A549 (cell line): Measurements from ENCODE around the gene CCDC33.

ENCODE experiments used
- CBX8 ChIP-seq: fragments of 200-600 bp; sonication (generic); IDR thresholded peaks from 2 replicates; pipeline ENCODE4 v1.6.1; 2016
- CHD4 ChIP-seq: fragments of 200-600 bp; sonication (generic); IDR thresholded peaks from 2 replicates; pipeline ENCODE4 v1.6.1; 2016; ENCODE audit warnings: antibody characterized with exemption, mild to moderate bottlenecking, borderline replicate concordance
- EHF ChIP-seq: fragments of 250-450 bp; sonication (Bioruptor Pico); IDR thresholded peaks from 2 replicates; pipeline ENCODE4 v1.5.0; 2020; ENCODE audit warnings: mild to moderate bottlenecking
- EP300 ChIP-seq, 2 experiments: fragments of >200 bp; sonication (Bioruptor Twin); formaldehyde crosslinking; IDR thresholded peaks; 2 replicates in 1 of 2; 3 replicates in 1 of 2; pipeline ENCODE4 v1.6.1; 2016 to 2017
- MAFK ChIP-seq: fragments of 450-650 bp; IDR thresholded peaks from 2 replicates; pipeline ENCODE4 v1.6.1; 2014; ENCODE audit not compliant: partially characterized antibody
- POLR2A ChIP-seq: IDR thresholded peaks from 2 replicates; pipeline ENCODE4 v1.6.1; 2012; ENCODE audit warnings: mild to moderate bottlenecking, low read length
- RARB ChIP-seq: fragments of 250-450 bp; sonication (Bioruptor Pico); IDR thresholded peaks from 2 replicates; pipeline ENCODE4 v1.8.0; 2021; ENCODE audit warnings: mild to moderate bottlenecking, moderate library complexity
- ZFP36 ChIP-seq: fragments of 450-650 bp; IDR thresholded peaks from 2 replicates; pipeline ENCODE4 v1.6.1; 2014; ENCODE audit warnings: borderline replicate concordance; ENCODE audit not compliant: partially characterized antibody
- TF ChIP-seq, protein P1 (sequence below): fragments of >200 bp; sonication (Bioruptor Twin); formaldehyde crosslinking; IDR thresholded peaks from 3 replicates; pipeline ENCODE4 v1.5.1; 2016
- TF ChIP-seq, protein P2 (sequence below): fragments of 200-600 bp; sonication (generic); IDR thresholded peaks from 2 replicates; pipeline ENCODE4 v1.6.1; 2016; ENCODE audit warnings: antibody characterized with exemption, mild to moderate bottlenecking, moderate library complexity

DNA sequence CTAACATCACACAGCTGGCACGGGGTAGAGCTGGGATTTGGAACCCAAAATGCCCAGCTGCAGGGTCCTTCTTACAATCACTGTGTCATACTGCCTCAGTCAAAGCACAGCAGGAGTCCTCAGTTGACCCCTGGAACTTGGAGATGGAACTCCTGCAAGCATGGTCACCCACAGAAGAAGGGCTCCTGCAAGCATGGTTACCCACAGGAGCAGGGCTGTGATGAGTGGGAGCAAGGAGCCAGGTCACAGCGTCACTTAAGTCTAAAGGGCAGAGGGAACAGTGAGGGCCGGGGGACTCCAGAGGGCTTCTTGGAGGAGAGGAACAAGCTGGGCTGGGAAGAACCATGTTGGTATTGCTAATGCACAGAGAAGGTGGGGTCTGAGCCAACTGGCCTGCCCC, 24.9 kb downstream of the CCDC33 start:
- no peak for TF ChIP-seq CBX8
- TF ChIP-seq, protein P1, sequence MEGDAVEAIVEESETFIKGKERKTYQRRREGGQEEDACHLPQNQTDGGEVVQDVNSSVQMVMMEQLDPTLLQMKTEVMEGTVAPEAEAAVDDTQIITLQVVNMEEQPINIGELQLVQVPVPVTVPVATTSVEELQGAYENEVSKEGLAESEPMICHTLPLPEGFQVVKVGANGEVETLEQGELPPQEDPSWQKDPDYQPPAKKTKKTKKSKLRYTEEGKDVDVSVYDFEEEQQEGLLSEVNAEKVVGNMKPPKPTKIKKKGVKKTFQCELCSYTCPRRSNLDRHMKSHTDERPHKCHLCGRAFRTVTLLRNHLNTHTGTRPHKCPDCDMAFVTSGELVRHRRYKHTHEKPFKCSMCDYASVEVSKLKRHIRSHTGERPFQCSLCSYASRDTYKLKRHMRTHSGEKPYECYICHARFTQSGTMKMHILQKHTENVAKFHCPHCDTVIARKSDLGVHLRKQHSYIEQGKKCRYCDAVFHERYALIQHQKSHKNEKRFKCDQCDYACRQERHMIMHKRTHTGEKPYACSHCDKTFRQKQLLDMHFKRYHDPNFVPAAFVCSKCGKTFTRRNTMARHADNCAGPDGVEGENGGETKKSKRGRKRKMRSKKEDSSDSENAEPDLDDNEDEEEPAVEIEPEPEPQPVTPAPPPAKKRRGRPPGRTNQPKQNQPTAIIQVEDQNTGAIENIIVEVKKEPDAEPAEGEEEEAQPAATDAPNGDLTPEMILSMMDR: no peak
- no peak for TF ChIP-seq CHD4
- no peak for TF ChIP-seq EHF
- TF ChIP-seq MAFK: no peak
- no peak for TF ChIP-seq POLR2A
- TF ChIP-seq EP300 (IDR thresholded peaks at IDR 0.05): no peak
- no peak for TF ChIP-seq RARB (CRISPR knock-in tag)
- no peak for TF ChIP-seq ZFP36
- TF ChIP-seq, protein P2, sequence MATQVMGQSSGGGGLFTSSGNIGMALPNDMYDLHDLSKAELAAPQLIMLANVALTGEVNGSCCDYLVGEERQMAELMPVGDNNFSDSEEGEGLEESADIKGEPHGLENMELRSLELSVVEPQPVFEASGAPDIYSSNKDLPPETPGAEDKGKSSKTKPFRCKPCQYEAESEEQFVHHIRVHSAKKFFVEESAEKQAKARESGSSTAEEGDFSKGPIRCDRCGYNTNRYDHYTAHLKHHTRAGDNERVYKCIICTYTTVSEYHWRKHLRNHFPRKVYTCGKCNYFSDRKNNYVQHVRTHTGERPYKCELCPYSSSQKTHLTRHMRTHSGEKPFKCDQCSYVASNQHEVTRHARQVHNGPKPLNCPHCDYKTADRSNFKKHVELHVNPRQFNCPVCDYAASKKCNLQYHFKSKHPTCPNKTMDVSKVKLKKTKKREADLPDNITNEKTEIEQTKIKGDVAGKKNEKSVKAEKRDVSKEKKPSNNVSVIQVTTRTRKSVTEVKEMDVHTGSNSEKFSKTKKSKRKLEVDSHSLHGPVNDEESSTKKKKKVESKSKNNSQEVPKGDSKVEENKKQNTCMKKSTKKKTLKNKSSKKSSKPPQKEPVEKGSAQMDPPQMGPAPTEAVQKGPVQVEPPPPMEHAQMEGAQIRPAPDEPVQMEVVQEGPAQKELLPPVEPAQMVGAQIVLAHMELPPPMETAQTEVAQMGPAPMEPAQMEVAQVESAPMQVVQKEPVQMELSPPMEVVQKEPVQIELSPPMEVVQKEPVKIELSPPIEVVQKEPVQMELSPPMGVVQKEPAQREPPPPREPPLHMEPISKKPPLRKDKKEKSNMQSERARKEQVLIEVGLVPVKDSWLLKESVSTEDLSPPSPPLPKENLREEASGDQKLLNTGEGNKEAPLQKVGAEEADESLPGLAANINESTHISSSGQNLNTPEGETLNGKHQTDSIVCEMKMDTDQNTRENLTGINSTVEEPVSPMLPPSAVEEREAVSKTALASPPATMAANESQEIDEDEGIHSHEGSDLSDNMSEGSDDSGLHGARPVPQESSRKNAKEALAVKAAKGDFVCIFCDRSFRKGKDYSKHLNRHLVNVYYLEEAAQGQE: no peak
